ENCODE results near the gene PHPT1.
"Not testable (repeated sequence)": the region's sequence is repeated elsewhere in the genome, so short reads cannot be mapped to it uniquely, and the experiment has no call there.

GRCh38 chr9:136866898-136867421 lies 17.8 kb downstream of the PHPT1 start:
- not testable (repeated sequence) for TF ChIP-seq CTCF, POLR2AphosphoS5 (IDR thresholded peaks at IDR 0.05)

Measured in stomach (tissue), 4 donors.